K562 (cell line): Measurements from ENCODE around the gene CRTAP. TPM values are rescaled to one million over a fixed set of nuclear protein-coding genes. Genes with fewer than 3 reads are reported as not detected.

Source experiments
- ATAC-seq: fragments of 200-7000 bp; cut with Tn5 transposase; 3 replicates; pipeline ENCODE4 v1.9.1; 2020; ENCODE audit warnings: moderate library complexity
- BruUV-seq: library from RNA; stranded (reverse); fragments of 400-500 nt; replicated peaks from 2 replicates; lab custom pipeline; 2021; lab: Mats Ljungman, UMichigan
- CTCF ChIA-PET: fragments of 300-600 bp; formaldehyde crosslinking; extraction: SDS; loops from one replicate; lab custom pipeline; 2021; ENCODE audit warnings: low intra/inter-chr PET ratio; lab: Yijun Ruan, JAX
- POLR2A ChIA-PET: fragments of 300-600, 350-650 bp; sonication (Branson Sonifier 250); formaldehyde crosslinking; extraction: SDS; loops from one replicate; lab custom pipeline; 2021; ENCODE audit warnings: antibody characterized with exemption, inconsistent platforms; lab: Yijun Ruan, JAX
- DNase-seq, 4 experiments: peaks; one replicate each; pipeline versions ENCODE4 v3.0.0 to v3.0.0-alpha.2; 2011 to 2018; ENCODE audit warnings: low spot score in 3 of 4, mixed read lengths in 3 of 4; ENCODE audit errors: extremely low read depth in 1 of 4
- FAIRE-seq: peaks from 2 replicates; lab custom pipeline; 2011; peaks lifted over from hg19 to GRCh38; lab: Jason Lieb, UNC
- H2AFZ ChIP-seq: 2 replicates; pipeline ENCODE4 v1.6.0; 2011; ENCODE audit warnings: low read depth, low read length, control low read depth, inconsistent platforms
- H3K27ac ChIP-seq: fragments of 200-600 bp; 3 replicates; pipeline ENCODE4 v1.8.0; 2011; ENCODE audit warnings: low read depth, mild to moderate bottlenecking, control low read depth, inconsistent platforms, low read length, moderate library complexity, mixed read lengths; ENCODE audit errors: extremely low read depth
- H3K27me3 ChIP-seq, 2 experiments: fragments of 300-600 bp in 1 of 2; 2 replicates in 1 of 2; 3 replicates in 1 of 2; pipeline versions ENCODE4 v1.6.0 to v1.8.0; 2011; ENCODE audit warnings: inconsistent platforms in 2 of 2, low read length in 2 of 2, mild to moderate bottlenecking in 1 of 2, mixed read lengths in 1 of 2, moderate library complexity in 1 of 2; ENCODE audit not compliant: control insufficient read depth in 2 of 2, insufficient read depth in 2 of 2
- H3K36me3 ChIP-seq: fragments of 300-600 bp; 3 replicates; pipeline ENCODE4 v1.8.0; 2011; ENCODE audit warnings: mild to moderate bottlenecking, low read length, inconsistent platforms; ENCODE audit not compliant: control insufficient read depth, insufficient read depth
- H3K4me1 ChIP-seq, 2 experiments: fragments of 200-600 bp in 1 of 2; replicated peaks in 1 of 2; 2 replicates in 1 of 2; 3 replicates in 1 of 2; pipeline versions ENCODE4 v1.5.1 to v1.8.0; 2011; ENCODE audit warnings: inconsistent platforms in 2 of 2, low read length in 2 of 2, mild to moderate bottlenecking in 1 of 2, mixed read lengths in 1 of 2, moderate library complexity in 1 of 2; ENCODE audit not compliant: control insufficient read depth in 2 of 2, insufficient read depth in 2 of 2
- H3K4me2 ChIP-seq: 2 replicates; pipeline ENCODE4 v1.6.1; 2011; ENCODE audit warnings: low read length, control low read depth, inconsistent platforms, mixed read lengths; ENCODE audit not compliant: insufficient read depth
- H3K4me3 ChIP-seq: fragments of 200-600 bp; sonication (generic), shearing (Covaris generic); 2 replicates; pipeline ENCODE4 v1.5.1; 2016; ENCODE audit warnings: control low read depth, inconsistent platforms
- H3K79me2 ChIP-seq: fragments of 200-600 bp; 3 replicates; pipeline ENCODE4 v1.8.0; 2011; ENCODE audit warnings: low read length, inconsistent platforms; ENCODE audit not compliant: control insufficient read depth, insufficient read depth
- H3K9ac ChIP-seq, 2 experiments: 2 replicates each; pipeline versions ENCODE4 v1.6.0 to v1.6.1; 2011; ENCODE audit warnings: low read depth in 2 of 2, low read length in 2 of 2, control low read depth in 1 of 2, inconsistent platforms in 1 of 2, mild to moderate bottlenecking in 1 of 2, mixed read lengths in 1 of 2; ENCODE audit not compliant: insufficient read depth in 1 of 2
- H3K9me1 ChIP-seq: one replicate; pipeline ENCODE4 v1.6.0; 2011; ENCODE audit warnings: inconsistent platforms, mild to moderate bottlenecking, low read length, moderate library complexity; ENCODE audit not compliant: control insufficient read depth, insufficient read depth
- H3K9me3 ChIP-seq: replicated peaks from 2 replicates; pipeline ENCODE4 v1.5.1; 2011; ENCODE audit warnings: low read depth, low read length, inconsistent platforms; ENCODE audit not compliant: control insufficient read depth, insufficient read depth
- H4K20me1 ChIP-seq: replicated peaks from 2 replicates; pipeline ENCODE4 v1.6.1; 2011; ENCODE audit warnings: low read length, inconsistent platforms, mixed read lengths; ENCODE audit not compliant: control insufficient read depth, insufficient read depth
- NONO ChIP-seq, 2 experiments: fragments of 200-400 bp in 1 of 2; fragments of 450-650 bp in 1 of 2; formaldehyde crosslinking in 1 of 2; IDR thresholded peaks; 2 replicates each; pipeline ENCODE4 v1.6.1; 2017; ENCODE audit warnings: low read depth in 2 of 2, mild to moderate bottlenecking in 2 of 2, moderate library complexity in 2 of 2, low read length in 1 of 2
- PRDM10 ChIP-seq: fragments of 450-650 bp; IDR thresholded peaks from 2 replicates; pipeline ENCODE4 v1.6.1; 2018; ENCODE audit not compliant: partially characterized antibody
- VEZF1 ChIP-seq: fragments of 200-800 bp; sonication (Bioruptor generic); IDR thresholded peaks from 2 replicates; pipeline ENCODE4 v1.6.1; 2017; ENCODE audit warnings: missing genetic modification characterization, missing compliant biosample characterization
- WGBS: fragments of 100-300 bp; shearing (Covaris generic); methylation state at CpG from one replicate; pipeline ENCODE4 v1.1.6; 2016; ENCODE audit warnings: low coverage, mixed read lengths; ENCODE audit not compliant: insufficient coverage; ENCODE audit errors: missing lambda C conversion rate; 5-methylcytosine and 5-hydroxymethylcytosine counted together
- in situ Hi-C: fragments of 300-500 bp; cut with MboI; formaldehyde crosslinking; loops from 4 replicates; pipeline ENCODE4 v1.15.0; 2018; ENCODE audit warnings: inconsistent platforms, mixed read lengths
- intact Hi-C: fragments of 100-400 bp; cut with micrococcal nuclease; formaldehyde crosslinking; loops from 2 replicates; pipeline ENCODE4 v1.14.2; 2022
- polyA plus RNA-seq, 8 experiments: library from polyadenylated mRNA; depleted of rRNA in 4 of 8; stranded (reverse) in 5 of 8; unstranded in 3 of 8; fragments of >200 nt; fragmentation: Nextera tagmentation in 2 of 8; fragmentation: Illumina TruSeq in 1 of 8; extraction: Ambion mirVana in 2 of 8; extraction: Trizol in 1 of 8; gene quantifications; 2 replicates each; pipeline versions ENCODE4 v1.2.1 to v1.2.3, GENCODE V29; 2011 to 2014; ENCODE audit warnings: inconsistent platforms in 1 of 8, missing spikeins in 1 of 8
- total RNA-seq, 7 experiments: library from RNA; depleted of rRNA in 6 of 7; stranded (reverse); fragments of >200 nt in 6 of 7; fragmentation: Illumina TruSeq in 2 of 7; extraction: Trizol in 2 of 7; gene quantifications; 2 replicates each; pipeline versions ENCODE4 v1.2.1 to v1.2.3, GENCODE V29; 2011 to 2021; ENCODE audit warnings: low replicate concordance in 1 of 7

CRTAP gene
- total and polyA plus RNA-seq, 9 of the 15 experiments (the other 6 are each of a cell fraction or from before 2014, with no cell fraction given) = 10.0 to 121 (median 53.0) TPM

GRCh38 chr3:33149342-33149741 lies 35.5 kb downstream of the CRTAP start:
- Histone ChIP-seq H3K4me2 (no peak overlapping the region), H3K4me3 (no peak overlapping the region), H3K27me3 (peaks cover 16 to 23% of the 10 kb centered on the region in 2 experiments), H3K9me1 (no peaks in the 10 kb centered on the region), H3K36me3 (no peaks in the 10 kb centered on the region), H4K20me1 (no peaks in the 10 kb centered on the region), H3K9me3 (no peaks in the 10 kb centered on the region), H3K27ac (no peak overlapping the region), H3K9ac (no peak overlapping the region), H3K79me2 (no peaks in the 10 kb centered on the region), H3K4me1 (no peaks in the 10 kb centered on the region; a peak in 1 of 5 replicates), H2AFZ (no peak overlapping the region)
- no TSS peak for BruUV-seq
- ChIA-PET CTCF (no interaction called here), POLR2A (interaction anchor here (1.6 kb wide), 1 partner anchor 13 kb away, joined by 3 read pairs; no protein-coding TSS in a partner anchor)
- in situ Hi-C loops = no loop called here
- DNase-seq (no peak), FAIRE-seq (no peak), ATAC-seq (no peak)
- intact Hi-C loops = no loop called here
- no peak for TF ChIP-seq NONO (IDR thresholded peaks at IDR 0.05; ENCODE audit: low read depth in 2 of 2, low read length in 1 of 2)
- TF ChIP-seq VEZF1 (CRISPR knock-in tag) = peak; percentile 80
- peak; percentile 90 for TF ChIP-seq PRDM10
- 5% methylated on average over 6 of the region's 6 CpGs for WGBS
